Kidney (tissue), 14 donors: ENCODE measurements around the gene ENTHD1. TPM values are rescaled to one million over a fixed set of nuclear protein-coding genes. Genes with fewer than 3 reads are reported as not detected.

Source experiments
- DNase-seq, 5 donors: peaks; one replicate each; pipeline ENCODE4 v3.0.0-alpha.2; 2013 to 2020
- FAIRE-seq: peaks from 2 replicates; lab custom pipeline; 2012; peaks lifted over from hg19 to GRCh38; lab: Jason Lieb, UNC
- H3K27ac ChIP-seq, 2 donors: one replicate each; pipeline ENCODE4 v1.7.0; 2013; ENCODE audit warnings: low read depth in 2 of 2, low read length in 2 of 2, inconsistent platforms in 1 of 2
- H3K27me3 ChIP-seq: one replicate; pipeline ENCODE4 v1.7.1; 2013; ENCODE audit warnings: low read length, inconsistent platforms; ENCODE audit not compliant: control insufficient read depth, insufficient read depth
- H3K36me3 ChIP-seq, 3 donors: one replicate each; pipeline versions ENCODE4 v1.7.0 to v1.7.1; 2013; ENCODE audit warnings: low read length in 3 of 3, control low read depth in 1 of 3, inconsistent platforms in 1 of 3; ENCODE audit not compliant: insufficient read depth in 3 of 3, control insufficient read depth in 2 of 3
- H3K4me1 ChIP-seq, 3 donors: one replicate each; pipeline versions ENCODE4 v1.7.0 to v1.7.1; 2013; ENCODE audit warnings: low read length in 3 of 3, inconsistent platforms in 1 of 3, low read depth in 1 of 3; ENCODE audit not compliant: control insufficient read depth in 2 of 3, insufficient read depth in 2 of 3
- H3K4me3 ChIP-seq, 3 donors: one replicate each; pipeline versions ENCODE4 v1.7.0 to v1.8.1; 2013; ENCODE audit warnings: low read length in 3 of 3, control low read depth in 1 of 3, inconsistent platforms in 1 of 3
- H3K9ac ChIP-seq, 3 donors: one replicate each; pipeline versions ENCODE4 v1.7.0 to v1.7.1; 2013; ENCODE audit warnings: low read length in 3 of 3, control low read depth in 1 of 3, inconsistent platforms in 1 of 3
- H3K9me3 ChIP-seq, 3 donors: one replicate each; pipeline versions ENCODE4 v1.7.0 to v1.7.1; 2013; ENCODE audit warnings: low read length in 3 of 3, control low read depth in 1 of 3, inconsistent platforms in 1 of 3; ENCODE audit not compliant: control insufficient read depth in 2 of 3, insufficient read depth in 1 of 3
- intact Hi-C: fragments of 100-400 bp; cut with DNase I; formaldehyde crosslinking; loops from one replicate; pipeline ENCODE4 v1.11.1; 2022
- polyA plus RNA-seq: library from polyadenylated mRNA; stranded (reverse); fragments of 350-450 nt; fragmentation: Illumina TruSeq; extraction: RNeasy Lipid Tissue Mini Kit (QIAGEN cat#74804); gene quantifications from one replicate; pipeline ENCODE4 v1.2.3, GENCODE V29; 2014; ENCODE audit warnings: low read depth, low replicate concordance; ENCODE audit not compliant: insufficient read depth
- total RNA-seq: library from RNA; stranded (reverse); fragmentation: NEBNext Ultra II Directional; extraction: Animal tissue kit (Norgen Biotek cat#: 25700); gene quantifications from one replicate; pipeline ENCODE4 v1.2.1, GENCODE V29; 2021
- TF ChIP-seq, protein P1 (sequence below): IDR thresholded peaks from 3 replicates; pipeline ENCODE4 v1.5.1; 2012; ENCODE audit warnings: mild to moderate bottlenecking, moderate library complexity, borderline replicate concordance; ENCODE audit not compliant: insufficient read depth; ENCODE audit errors: extremely low read depth
- donor health status: control.
- donor health status: control.
- donor health status: control.
- donor health status: control.
- donor health status: control.
- donor health status: DM: yes; HTN: yes; CAD: no.
- donor health status: Normal renal cell carcinoma (clear cell type).

The ENTHD1 gene
- total and polyA plus RNA-seq, 2 donors from 2014 or later, result not detected

DNA sequence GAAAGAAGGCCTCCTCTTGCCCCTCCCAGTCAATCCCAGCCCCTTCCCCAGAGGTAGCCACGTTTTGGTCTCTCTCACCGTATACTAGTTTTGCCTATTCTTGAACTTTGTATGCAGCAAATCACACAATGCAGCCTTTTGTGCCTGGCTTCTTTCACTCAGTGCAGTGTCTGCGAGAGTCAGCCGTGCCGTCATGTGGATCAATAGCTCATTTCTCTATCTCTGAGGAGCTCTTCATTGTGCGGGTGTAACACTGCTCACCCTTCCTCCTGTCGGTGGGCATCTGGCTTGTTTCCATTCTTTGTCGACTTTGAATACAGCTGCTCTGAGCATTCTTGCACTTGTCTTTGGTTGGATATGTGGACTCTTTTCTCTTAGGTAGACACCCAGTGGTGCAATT is 176.5 kb downstream of the ENTHD1 start:
- TF ChIP-seq, protein P1, sequence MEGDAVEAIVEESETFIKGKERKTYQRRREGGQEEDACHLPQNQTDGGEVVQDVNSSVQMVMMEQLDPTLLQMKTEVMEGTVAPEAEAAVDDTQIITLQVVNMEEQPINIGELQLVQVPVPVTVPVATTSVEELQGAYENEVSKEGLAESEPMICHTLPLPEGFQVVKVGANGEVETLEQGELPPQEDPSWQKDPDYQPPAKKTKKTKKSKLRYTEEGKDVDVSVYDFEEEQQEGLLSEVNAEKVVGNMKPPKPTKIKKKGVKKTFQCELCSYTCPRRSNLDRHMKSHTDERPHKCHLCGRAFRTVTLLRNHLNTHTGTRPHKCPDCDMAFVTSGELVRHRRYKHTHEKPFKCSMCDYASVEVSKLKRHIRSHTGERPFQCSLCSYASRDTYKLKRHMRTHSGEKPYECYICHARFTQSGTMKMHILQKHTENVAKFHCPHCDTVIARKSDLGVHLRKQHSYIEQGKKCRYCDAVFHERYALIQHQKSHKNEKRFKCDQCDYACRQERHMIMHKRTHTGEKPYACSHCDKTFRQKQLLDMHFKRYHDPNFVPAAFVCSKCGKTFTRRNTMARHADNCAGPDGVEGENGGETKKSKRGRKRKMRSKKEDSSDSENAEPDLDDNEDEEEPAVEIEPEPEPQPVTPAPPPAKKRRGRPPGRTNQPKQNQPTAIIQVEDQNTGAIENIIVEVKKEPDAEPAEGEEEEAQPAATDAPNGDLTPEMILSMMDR, result no peak
- no peak for FAIRE-seq
- Histone ChIP-seq H3K4me1 (no peaks in the 10 kb centered on the region), H3K4me3 (no peak overlapping the region), H3K27me3 (no peaks in the 10 kb centered on the region), H3K9ac (no peak overlapping the region), H3K9me3 (no peaks in the 10 kb centered on the region), H3K27ac (no peak overlapping the region), H3K36me3 (no peaks in the 10 kb centered on the region)
- intact Hi-C loops, result no loop called here
- DNase-seq, result peak in 2 of 5 donors; percentile 9 to 12

DNA sequence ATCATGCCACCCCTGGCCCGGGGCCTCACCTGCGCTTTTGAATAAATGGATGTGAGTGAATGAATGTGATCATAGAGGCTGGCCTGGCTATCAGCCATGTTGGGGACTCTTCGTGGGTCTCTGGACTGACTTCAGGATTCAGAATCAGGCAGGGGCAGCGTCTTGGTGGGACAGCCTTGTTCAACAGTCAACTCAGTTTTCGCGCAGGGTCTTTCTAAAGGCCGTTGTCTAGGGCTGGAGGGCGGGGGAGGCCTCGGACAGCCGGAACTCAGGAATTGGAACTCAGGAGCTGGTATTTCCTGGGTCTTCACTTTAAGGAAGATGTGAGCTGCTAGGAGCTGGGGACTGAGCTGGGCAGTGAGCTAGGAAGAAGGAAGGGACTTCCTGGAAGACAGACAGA is 177.0 kb downstream of the ENTHD1 start:
- H3K4me1 ChIP-seq, result no peaks in the 10 kb centered on the region
- TF ChIP-seq, protein P1, result no peak
- H3K36me3 ChIP-seq, result no peaks in the 10 kb centered on the region
- no peaks in the 10 kb centered on the region for H3K27me3 ChIP-seq
- H3K9me3 ChIP-seq, result no peaks in the 10 kb centered on the region
- H3K27ac ChIP-seq, result no peak overlapping the region
- intact Hi-C loops, result no loop called here
- no peak overlapping the region for H3K4me3 ChIP-seq
- H3K9ac ChIP-seq, result no peak overlapping the region
- DNase-seq, result peak in 1 of 5 donors; percentile 28
- no peak for FAIRE-seq

DNA sequence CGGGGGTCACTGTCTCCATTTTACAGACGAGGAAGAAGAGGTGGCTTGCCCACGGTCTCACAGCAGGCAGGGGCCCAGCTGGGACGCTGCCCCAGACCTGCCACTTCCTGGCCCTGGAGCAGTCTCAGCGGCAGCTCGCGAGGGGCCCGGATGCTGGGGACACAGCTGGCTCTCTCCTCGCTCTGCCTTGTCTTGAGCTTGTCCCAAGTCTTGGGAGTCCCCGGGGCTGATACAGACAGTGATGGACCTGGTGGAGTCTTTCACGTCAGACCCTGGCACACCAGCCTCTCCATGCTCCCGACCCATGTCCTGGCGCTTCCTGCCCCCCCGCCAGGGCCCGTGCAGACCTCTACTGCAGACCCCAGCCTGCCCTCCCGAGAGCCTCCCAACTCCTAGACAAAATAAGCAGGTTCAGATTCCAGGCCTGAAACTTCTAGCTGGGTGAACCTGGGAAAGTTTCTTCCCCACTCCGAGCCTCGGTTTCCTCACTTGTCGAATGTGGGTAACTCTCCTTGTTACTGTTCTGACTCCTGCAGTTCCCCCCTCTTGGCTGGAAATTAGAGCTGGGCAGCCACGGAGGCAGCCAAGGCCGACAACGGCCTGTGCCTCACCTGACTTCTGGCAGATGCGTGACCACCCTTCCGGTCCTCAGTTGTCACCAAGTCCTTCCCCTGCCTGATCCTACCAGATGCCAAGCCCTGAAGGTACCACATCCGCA is 177.6 kb downstream of the ENTHD1 start:
- FAIRE-seq (no peak), DNase-seq (peak in 1 of 5 donors; percentile 45)
- intact Hi-C loops, result no loop called here
- Histone ChIP-seq H3K4me3 (no peak overlapping the region), H3K27ac (no peak overlapping the region), H3K27me3 (no peaks in the 10 kb centered on the region), H3K4me1 (no peaks in the 10 kb centered on the region), H3K9ac (no peak overlapping the region), H3K36me3 (no peaks in the 10 kb centered on the region), H3K9me3 (no peaks in the 10 kb centered on the region)
- TF ChIP-seq, protein P1, result no peak
